22Rv1 (cell line): ENCODE data around the gene HMCES.

Experiments used
- CTCF ChIP-seq: fragments of 450-650 bp; IDR thresholded peaks from 2 replicates; pipeline ENCODE4 v1.5.1; 2017; ENCODE audit warnings: mild to moderate bottlenecking
- ZFX ChIP-seq: fragments of 450-650 bp; IDR thresholded peaks from 2 replicates; pipeline ENCODE4 v1.6.1; 2017; ENCODE audit warnings: antibody characterized with exemption, borderline replicate concordance

GRCh38 chr3:129347458-129347845, 68.8 kb downstream of the HMCES start:
- no peak for TF ChIP-seq CTCF
- TF ChIP-seq ZFX, result no peak
